Prostate gland (tissue), 2 donors: ENCODE data around the gene LRRC63.

Experiments used
- CTCF ChIP-seq, 4 experiments: fragments of 200-600 bp in 2 of 4; fragments of 450-650 bp in 2 of 4; sonication (generic) in 2 of 4; IDR thresholded peaks; 1 replicate in 3 of 4; 2 replicates in 1 of 4; pipeline ENCODE4 v1.5.1; 2016 to 2019; ENCODE audit warnings: antibody characterized with exemption in 4 of 4, mild to moderate bottlenecking in 2 of 4, moderate library complexity in 2 of 4
- POLR2A ChIP-seq: fragments of 450-650 bp; IDR thresholded peaks from one replicate; pipeline ENCODE4 v1.6.1; 2016; ENCODE audit warnings: antibody characterized with exemption, mild to moderate bottlenecking
- POLR2AphosphoS5 ChIP-seq: sonication (generic); formaldehyde crosslinking; IDR thresholded peaks from one replicate; pipeline ENCODE4 v1.6.1; 2017; ENCODE audit warnings: antibody characterized with exemption

- TF ChIP-seq CTCF (IDR thresholded peaks at IDR 0.05) (no peak), POLR2AphosphoS5 (no peak), POLR2A (no peak)
Measured at GRCh38 chr13:46207828-46208227, 3.9 kb upstream of the LRRC63 start.
